SK-N-MC (cell line): ENCODE measurements around the gene COQ8A.

Source experiments
- DNase-seq: peaks from one replicate; pipeline ENCODE4 v3.0.0-alpha.2; 2011; ENCODE audit warnings: low read depth, low spot score
- H3K27ac ChIP-seq: fragments of 200-600 bp; sonication (generic); 2 replicates; pipeline ENCODE4 v1.5.1; 2016; ENCODE audit warnings: mixed run types
- H3K36me3 ChIP-seq: fragments of 200-600 bp; sonication (generic); 2 replicates; pipeline ENCODE4 v1.6.1; 2017; ENCODE audit warnings: antibody characterized with exemption, low read length, mixed read lengths; ENCODE audit not compliant: insufficient read depth
- H3K4me3 ChIP-seq: fragments of 200-600 bp; sonication (generic); 2 replicates; pipeline ENCODE4 v1.5.1; 2016
- H3K9ac ChIP-seq: fragments of 200-600 bp; sonication (generic); 2 replicates; pipeline ENCODE4 v1.8.0; 2017; ENCODE audit warnings: mixed run types, mixed read lengths; ENCODE audit not compliant: insufficient read length
- H3K9me3 ChIP-seq: fragments of 200-600 bp; sonication (generic); 2 replicates; pipeline ENCODE4 v1.6.1; 2017; ENCODE audit warnings: low read depth, mild to moderate bottlenecking, antibody characterized with exemption, low read length, moderate library complexity, mixed read lengths
- EZH2 ChIP-seq: fragments of 200-600 bp; sonication (generic); IDR thresholded peaks from one replicate; pipeline ENCODE4 v1.6.1; 2017; ENCODE audit warnings: antibody characterized with exemption
- FOXP2 ChIP-seq: optimal IDR thresholded peaks from 2 replicates; pipeline ENCODE3; 2011; ENCODE audit warnings: mild to moderate bottlenecking, moderate library complexity; ENCODE audit not compliant: insufficient read depth; ENCODE audit errors: extremely low read length, control extremely low read depth
- POLR2AphosphoS5 ChIP-seq: IDR thresholded peaks from 2 replicates; pipeline ENCODE4 v1.6.1; 2012; ENCODE audit warnings: mild to moderate bottlenecking, low read depth, low read length, borderline replicate concordance

Gene COQ8A

GRCh38 chr1:227032396-227032795 lies 92.3 kb downstream of the COQ8A start:
- no peaks in the 10 kb centered on the region for H3K9me3 ChIP-seq
- H3K36me3 ChIP-seq: peaks cover 16% of the 10 kb centered on the region
- H3K9ac ChIP-seq: no peak overlapping the region
- TF ChIP-seq EZH2 (no peak), POLR2AphosphoS5 (no peak), FOXP2 (no peak)
- no peak overlapping the region for H3K27ac ChIP-seq
- no peak overlapping the region for H3K4me3 ChIP-seq
- DNase-seq: no peak

GRCh38 chr1:227033880-227034279 lies 93.8 kb downstream of the COQ8A start:
- H3K27ac ChIP-seq: no peak overlapping the region
- DNase-seq: no peak
- no peak overlapping the region for H3K4me3 ChIP-seq
- H3K36me3 ChIP-seq: peaks cover 14% of the 10 kb centered on the region
- TF ChIP-seq EZH2 (no peak), FOXP2 (no peak), POLR2AphosphoS5 (no peak)
- no peak overlapping the region for H3K9ac ChIP-seq
- H3K9me3 ChIP-seq: no peaks in the 10 kb centered on the region

- no peak for TF ChIP-seq EZH2
- TF ChIP-seq POLR2AphosphoS5: no peak
- no peak for TF ChIP-seq FOXP2
- Histone ChIP-seq H3K36me3 (peaks cover 14% of the 10 kb centered on the region), H3K9me3 (no peaks in the 10 kb centered on the region), H3K27ac (no peak overlapping the region), H3K4me3 (no peak overlapping the region), H3K9ac (no peak overlapping the region)
- DNase-seq: no peak
Observed at GRCh38 chr1:227035316-227035715, 95.2 kb downstream of the COQ8A start.

- TF ChIP-seq EZH2 (no peak), POLR2AphosphoS5 (no peak), FOXP2 (no peak)
- H3K9me3 ChIP-seq: no peaks in the 10 kb centered on the region
- H3K9ac ChIP-seq: no peak overlapping the region
- H3K27ac ChIP-seq: no peak overlapping the region
- peaks cover 14% of the 10 kb centered on the region for H3K36me3 ChIP-seq
- no peak overlapping the region for H3K4me3 ChIP-seq
- DNase-seq: no peak
Observed at GRCh38 chr1:227037121-227037520, 97.0 kb downstream of the COQ8A start.
